Activated CD8-positive, alpha-beta memory T cell treated with anti-CD3 and anti-CD28 coated beads for 48 hours (primary cell): Measurements from ENCODE around the gene PCDHB3.
"Not testable (repeated sequence)": the region's sequence is repeated elsewhere in the genome, so short reads cannot be mapped to it uniquely, and the experiment has no call there.

Source experiments
- DNase-seq, 3 experiments: peaks; one replicate each; pipeline ENCODE4 v3.0.0-alpha.2; 2020; ENCODE audit warnings: low read depth in 2 of 3, low spot score in 2 of 3

The PCDHB3 gene

GRCh38 chr5:141135718-141136266 is 35.5 kb downstream of the PCDHB3 start:
- DNase-seq, result no peak

- not testable (repeated sequence) for DNase-seq
These were observed 37.1 kb downstream of the PCDHB3 start for GRCh38 chr5:141137346-141137745.

DNA sequence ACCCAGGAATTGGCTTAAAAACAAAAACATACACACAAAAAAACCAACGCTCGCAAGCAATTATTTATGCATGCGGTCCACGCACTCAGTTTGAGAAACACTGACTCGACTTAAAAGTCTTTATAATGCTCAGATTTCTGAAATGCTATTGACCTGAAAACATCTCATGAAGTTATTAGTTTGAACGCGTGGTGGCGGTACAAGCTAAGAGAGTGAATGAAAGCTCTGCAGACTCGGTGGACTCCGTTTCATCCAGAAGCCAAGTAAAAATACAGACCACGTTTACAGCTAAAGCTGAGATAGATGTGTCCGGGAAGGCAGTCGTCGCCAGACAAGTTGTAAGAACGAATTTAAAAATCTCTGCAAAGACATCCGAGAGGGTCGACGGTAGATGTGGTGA is 49.5 kb downstream of the PCDHB3 start, which contains the start of gene PCDHB6:
PCDHB6 (plus strand) TSS at position 246 of the 400 bp plus-strand sequence. CDS start 201 bp downstream, outside the sequence.
- no peak for DNase-seq

GRCh38 chr5:141150224-141150992 is 50.1 kb downstream of the PCDHB3 start:
- no peak for DNase-seq

GRCh38 chr5:141150993-141151325 is 50.7 kb downstream of the PCDHB3 start:
- no peak for DNase-seq

GRCh38 chr5:141151632-141152031 is 51.4 kb downstream of the PCDHB3 start:
- DNase-seq, result not testable (repeated sequence)

GRCh38 chr5:141152096-141152495 is 51.8 kb downstream of the PCDHB3 start:
- not testable (repeated sequence) for DNase-seq
